GM12864 (cell line): ENCODE results near the gene HOXA3.

Experiments
- DNase-seq: peaks from one replicate; pipeline ENCODE4 v3.0.0-alpha.2; 2011; ENCODE audit warnings: low read depth
- H3K4me3 ChIP-seq: 2 replicates; pipeline ENCODE4 v1.5.1; 2011; ENCODE audit warnings: mild to moderate bottlenecking, low read depth, low read length, control low read depth
- CTCF ChIP-seq: IDR thresholded peaks from 2 replicates; pipeline ENCODE4 v1.5.1; 2011; ENCODE audit warnings: low read depth, mild to moderate bottlenecking, moderate library complexity, low read length, control low read depth, inconsistent platforms; ENCODE audit errors: missing control alignments

Gene HOXA3

GRCh38 chr7:27106901-27107240, 45.5 kb downstream of the HOXA3 start:
- no peak for TF ChIP-seq CTCF
- no peak overlapping the region for H3K4me3 ChIP-seq
- DNase-seq: no peak

- H3K4me3 ChIP-seq: no peak overlapping the region
- no peak for TF ChIP-seq CTCF
- no peak for DNase-seq
Measured at GRCh38 chr7:27106181-27106900, 46.0 kb downstream of the HOXA3 start.

- no peak for TF ChIP-seq CTCF
- no peak for DNase-seq
- H3K4me3 ChIP-seq: no peak overlapping the region
Measured at GRCh38 chr7:27105301-27106031, 46.9 kb downstream of the HOXA3 start.

GRCh38 chr7:27104341-27105058, 47.9 kb downstream of the HOXA3 start:
- no peak for TF ChIP-seq CTCF
- H3K4me3 ChIP-seq: no peak overlapping the region
- DNase-seq: no peak

GRCh38 chr7:27103489-27104226, 48.7 kb downstream of the HOXA3 start:
- H3K4me3 ChIP-seq: no peak overlapping the region
- no peak for DNase-seq
- no peak for TF ChIP-seq CTCF

GRCh38 chr7:27102581-27103442, 49.6 kb downstream of the HOXA3 start, which contains the start of gene HOXA2:
HOXA2 (minus strand) TSS chr7:27102683; CDS start chr7:27102500, 183 bp downstream.
- H3K4me3 ChIP-seq: no peak within 1 kb of the TSS
- TF ChIP-seq CTCF: no peak

More at GRCh38 chr7:27102581-27103442, 49.6 kb downstream of the HOXA3 start, which contains the start of gene HOXA2:
- no peak for DNase-seq
